EH (cell line): ENCODE data around the gene LBX1.
"Not testable (repeated sequence)": the region's sequence is repeated elsewhere in the genome, so short reads cannot be mapped to it uniquely, and the experiment has no call there.

Source experiments
- DNase-seq: peaks from one replicate; pipeline ENCODE4 v3.0.0-alpha.2; 2015; ENCODE audit warnings: low read depth

The LBX1 gene

GRCh38 chr10:101208543-101208942 lies 20.7 kb downstream of the LBX1 start:
- no peak for DNase-seq

- no peak for DNase-seq
Observed at GRCh38 chr10:101207026-101207425, 22.2 kb downstream of the LBX1 start.

GRCh38 chr10:101202667-101203066 lies 26.6 kb downstream of the LBX1 start:
- DNase-seq = not testable (repeated sequence)

GRCh38 chr10:101198326-101198977 lies 30.8 kb downstream of the LBX1 start:
- not testable (repeated sequence) for DNase-seq

- no peak for DNase-seq
Observed at GRCh38 chr10:101195921-101196320, 33.3 kb downstream of the LBX1 start.

- DNase-seq = no peak
Observed at GRCh38 chr10:101189461-101190401, 39.5 kb downstream of the LBX1 start.

GRCh38 chr10:101188942-101189341 lies 40.3 kb downstream of the LBX1 start:
- DNase-seq = no peak

- DNase-seq = no peak
Observed at GRCh38 chr10:101183458-101184183, 45.6 kb downstream of the LBX1 start.

GRCh38 chr10:101182936-101183335 lies 46.3 kb downstream of the LBX1 start:
- DNase-seq = no peak
